Right renal cortex interstitium (tissue), 3 donors: ENCODE measurements around the gene GRM8. TPM values are rescaled to one million over a fixed set of nuclear protein-coding genes. Genes with fewer than 3 reads are reported as not detected.

Source experiments
- DNase-seq, 3 donors: peaks; one replicate each; pipeline ENCODE4 v3.0.0-alpha.2; 2013; ENCODE audit warnings: low read depth in 3 of 3, low spot score in 2 of 3
- polyA plus RNA-seq, 3 donors: library from polyadenylated mRNA; unstranded; fragments of 120-200 nt; gene quantifications; one replicate each; pipeline ENCODE4 v1.2.1, GENCODE V29; 2013; ENCODE audit not compliant: insufficient read length in 3 of 3

Gene GRM8
- polyA plus RNA-seq, result 10 to 100 TPM in 1 of 3 donors, 1 to 10 TPM in 2; 8.6 to 12.6 (median 8.8) TPM

- DNase-seq, result no peak
Measured at GRCh38 chr7:127252778-127253280, at the start of gene GRM8. GRM8 (minus strand) TSS chr7:127252941.

- no peak for DNase-seq
Measured at GRCh38 chr7:127290801-127291361, 38.1 kb upstream of the GRM8 start.

DNA sequence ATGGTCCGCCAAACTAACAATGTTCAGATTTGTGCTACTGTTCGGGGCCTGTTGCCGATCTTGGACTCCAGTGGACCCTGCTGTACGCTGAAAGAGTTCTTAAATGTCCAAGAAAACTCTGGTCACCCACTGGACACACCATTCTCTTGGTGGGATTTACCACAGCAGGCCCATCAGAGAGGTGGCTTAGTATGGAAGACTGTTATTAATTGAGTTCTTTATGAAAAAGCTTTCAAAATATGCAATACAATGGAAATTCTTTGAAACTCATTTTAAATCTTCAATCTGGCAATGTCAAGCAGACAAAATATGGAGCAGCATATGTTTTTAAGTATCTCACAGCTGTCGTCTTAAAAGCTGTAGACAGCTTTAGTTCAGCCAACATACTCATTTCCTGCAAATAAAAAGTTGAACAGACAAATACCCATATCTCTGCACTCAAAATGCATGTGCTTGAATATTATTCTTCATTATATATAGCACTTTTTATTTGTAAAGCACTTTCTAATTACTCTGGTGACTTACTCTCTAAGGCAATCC is 37.4 kb upstream of the GRM8 start:
- DNase-seq, result no peak

GRCh38 chr7:127287133-127287532 is 34.4 kb upstream of the GRM8 start:
- DNase-seq, result no peak

- no peak for DNase-seq
Measured at GRCh38 chr7:127270093-127270492, 17.4 kb upstream of the GRM8 start.

- DNase-seq, result no peak
Measured at GRCh38 chr7:127266047-127266446, 13.3 kb upstream of the GRM8 start.

- DNase-seq, result no peak
Measured at GRCh38 chr7:127264219-127264618, 11.5 kb upstream of the GRM8 start.

DNA sequence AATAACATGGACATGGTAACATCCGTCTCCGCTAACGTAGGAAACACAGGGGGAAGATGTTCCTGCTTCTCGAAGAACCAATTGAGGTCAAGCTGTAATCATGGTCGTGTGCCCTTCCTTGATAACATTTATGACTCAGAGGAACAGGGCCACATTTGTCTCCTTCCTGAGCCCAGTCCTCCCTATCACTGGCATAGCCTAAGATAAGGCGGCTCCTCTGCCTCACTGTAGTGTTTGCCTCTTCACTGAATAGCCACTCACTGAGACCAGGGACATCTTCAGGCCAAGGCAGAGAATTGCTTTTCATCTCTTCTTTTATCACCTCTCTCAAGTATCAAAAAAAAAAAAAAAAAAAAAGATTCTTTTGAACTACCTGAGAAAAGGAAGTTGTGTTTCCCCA is 5.4 kb upstream of the GRM8 start:
- no peak for DNase-seq

DNA sequence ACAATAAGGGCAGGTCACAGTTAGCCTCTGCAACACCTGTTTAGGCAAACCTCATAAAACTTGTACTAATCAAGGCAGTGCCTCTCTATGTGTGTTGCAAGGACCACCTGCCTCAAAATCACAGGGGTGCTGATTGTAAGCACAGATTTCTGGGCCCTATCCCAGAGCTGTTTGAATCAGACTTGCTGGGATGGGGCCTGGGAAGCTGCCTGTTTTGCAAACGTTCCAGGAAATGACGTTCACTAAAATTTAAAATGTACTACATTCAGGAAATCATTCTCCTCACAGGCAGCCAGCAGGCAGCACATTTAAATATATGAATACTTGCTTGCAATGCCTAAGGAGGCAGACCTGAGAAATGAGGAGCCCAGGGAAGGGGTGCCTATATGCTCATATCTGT is 4.3 kb upstream of the GRM8 start:
- no peak for DNase-seq

DNA sequence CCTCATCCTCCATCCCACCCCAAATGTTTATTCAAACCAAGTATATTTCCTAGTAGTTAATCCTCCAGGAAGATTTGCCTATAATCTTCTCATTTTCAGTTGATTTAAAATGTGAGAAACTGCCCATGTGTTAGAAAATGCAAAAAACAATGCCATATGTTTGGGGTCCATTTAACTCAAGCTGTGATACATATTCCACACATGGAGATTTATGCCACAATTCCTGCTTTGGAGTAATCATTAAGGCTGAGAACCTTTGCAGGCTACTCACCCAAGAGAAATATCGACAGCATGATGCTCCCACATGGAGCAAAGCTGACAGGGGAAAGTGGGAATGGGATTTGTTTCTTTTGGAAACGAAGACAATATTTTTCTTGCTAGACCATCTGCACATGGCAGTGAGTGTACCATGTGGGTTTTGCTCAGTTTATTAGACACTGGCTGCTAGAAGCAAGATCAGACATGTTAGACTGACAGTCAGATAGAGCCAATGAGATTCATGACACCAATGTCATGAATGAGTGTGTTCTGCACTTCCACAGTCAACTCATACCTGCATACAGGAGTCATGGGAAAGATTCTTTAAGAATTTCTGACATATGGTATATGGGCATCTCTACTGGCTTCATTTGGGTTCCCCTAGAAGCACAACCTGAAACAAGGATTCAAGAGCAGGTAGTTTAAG is 3.4 kb upstream of the GRM8 start:
- DNase-seq, result no peak

DNA sequence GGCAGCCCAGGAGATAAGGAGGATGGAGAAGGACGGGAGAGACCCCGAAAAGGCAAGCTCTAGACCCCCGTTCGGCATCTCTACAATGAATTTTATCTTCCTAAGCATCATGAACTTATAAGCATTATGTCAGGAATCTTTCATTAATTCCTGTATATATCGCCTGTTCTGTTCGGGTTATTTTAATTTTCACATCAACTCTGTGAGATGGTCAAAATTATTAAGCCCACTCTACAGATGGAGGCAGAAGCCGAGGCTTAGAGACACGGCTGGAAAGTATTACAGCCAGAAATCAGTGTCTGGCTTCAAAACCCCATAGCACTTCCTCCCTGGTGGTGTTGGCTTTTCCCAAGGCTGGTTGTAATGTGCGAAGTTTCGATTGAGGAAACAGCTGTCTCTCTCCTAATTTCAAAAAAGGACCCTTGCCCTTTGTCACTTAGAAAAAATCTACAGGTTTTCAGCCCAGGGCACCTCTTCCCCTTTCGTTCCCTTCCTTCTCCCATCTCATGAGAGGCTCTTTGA is 1.5 kb upstream of the GRM8 start:
- DNase-seq, result no peak

GRCh38 chr7:127253281-127254162 is 781 bp upstream of the GRM8 start:
- DNase-seq, result no peak

- no peak for DNase-seq
Measured at GRCh38 chr7:127252377-127252713, 396 bp downstream of the GRM8 start.

DNA sequence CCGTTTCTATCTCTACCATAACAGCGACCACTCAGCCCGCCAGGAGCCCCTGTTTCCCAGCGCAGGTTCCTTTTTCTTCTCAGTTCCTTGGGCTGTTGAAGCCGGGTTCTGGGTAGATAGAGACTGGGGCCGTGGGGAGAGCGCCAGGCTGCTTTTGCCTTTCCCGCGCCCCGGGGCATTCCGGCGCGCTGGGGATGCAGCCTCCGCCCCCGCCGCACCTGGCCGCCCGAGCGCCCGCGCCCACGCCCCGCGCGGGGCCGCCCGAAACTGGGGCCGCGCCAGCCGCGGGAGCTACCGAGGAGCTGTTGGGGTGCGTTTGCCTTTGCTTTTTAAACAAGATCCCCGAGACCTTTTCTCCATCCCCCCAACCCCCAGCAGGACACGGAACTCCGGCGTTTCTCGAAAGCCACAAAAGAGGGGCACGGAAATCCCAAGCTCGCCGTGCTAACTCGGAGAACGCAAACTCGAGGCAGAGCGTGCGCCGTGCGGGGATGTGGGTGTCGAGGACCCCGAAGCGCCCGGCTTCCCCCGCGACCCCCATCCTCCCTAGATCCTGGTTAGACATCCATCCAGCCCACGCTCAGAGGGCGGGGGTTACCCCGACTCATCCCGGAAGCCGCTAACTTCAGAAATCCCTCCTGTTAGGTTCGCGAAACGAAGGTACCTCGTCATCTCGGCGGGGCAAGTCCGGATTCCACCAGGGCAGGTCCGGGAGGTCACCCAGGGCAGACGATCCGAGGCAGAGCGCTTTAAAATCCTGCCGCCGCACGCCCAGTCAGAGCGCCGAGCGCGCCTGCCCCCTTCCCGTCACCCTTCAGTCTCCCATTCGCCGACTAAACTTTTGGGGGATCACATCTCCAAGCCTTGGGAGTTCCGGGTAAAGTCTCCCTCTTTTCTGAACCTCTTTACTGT is 1.0 kb downstream of the GRM8 start:
- no peak for DNase-seq

- DNase-seq, result no peak
Measured at GRCh38 chr7:127251036-127251464, 1.7 kb downstream of the GRM8 start.

DNA sequence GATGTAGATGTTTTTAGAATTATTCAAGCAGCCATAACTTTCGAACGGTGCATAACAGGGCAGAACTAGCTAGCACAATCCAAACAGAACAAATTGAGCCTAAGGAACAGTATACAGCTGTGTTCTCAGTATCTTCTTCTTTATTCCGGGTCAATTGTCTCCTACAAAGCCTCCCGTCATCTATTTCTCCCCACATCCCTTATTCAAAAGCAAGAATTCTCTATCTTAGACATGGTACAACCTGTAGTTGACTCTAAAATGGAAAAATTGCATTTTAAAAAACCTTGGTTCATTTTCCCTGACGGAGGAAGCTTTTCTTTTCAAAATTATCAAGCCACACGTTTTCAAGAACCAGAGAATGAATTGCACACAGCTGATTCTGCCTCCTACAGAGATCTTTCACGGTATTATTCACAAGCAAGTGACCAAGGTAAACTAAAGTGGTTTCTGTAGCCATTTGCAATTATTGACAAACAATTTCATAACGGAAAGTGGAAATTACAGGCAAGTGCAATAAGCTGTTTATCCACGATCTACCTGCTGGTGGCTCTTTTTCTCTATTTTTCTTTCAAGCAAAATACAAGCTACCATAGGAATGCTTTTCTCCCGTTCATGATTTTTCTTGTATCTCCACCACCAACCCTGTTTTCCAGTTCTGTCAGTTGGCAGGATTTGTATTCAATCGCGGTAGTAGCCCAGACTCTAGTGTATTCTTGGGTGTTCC is 2.3 kb downstream of the GRM8 start:
- no peak for DNase-seq

DNA sequence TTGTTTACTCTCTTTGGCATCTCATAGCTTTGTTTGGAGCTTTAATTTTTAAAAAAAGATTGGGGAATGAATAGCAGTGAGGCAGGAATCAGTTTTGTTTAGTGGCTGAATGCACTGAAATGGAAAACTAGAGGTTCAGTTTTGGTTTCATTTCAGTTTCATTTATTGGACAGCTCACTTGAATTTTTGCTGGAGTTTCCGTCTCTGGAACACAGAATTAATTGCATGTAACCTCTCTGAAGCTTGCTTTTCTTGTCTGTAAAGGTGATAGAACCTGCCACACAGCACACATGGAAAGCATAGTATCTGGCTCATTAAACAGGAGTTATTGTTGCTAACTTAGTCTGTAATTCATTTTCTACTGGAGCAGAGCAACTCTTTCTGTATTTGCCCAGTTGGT is 7.1 kb downstream of the GRM8 start:
- DNase-seq, result no peak

- no peak for DNase-seq
Measured at GRCh38 chr7:127245002-127245401, 7.7 kb downstream of the GRM8 start.

DNA sequence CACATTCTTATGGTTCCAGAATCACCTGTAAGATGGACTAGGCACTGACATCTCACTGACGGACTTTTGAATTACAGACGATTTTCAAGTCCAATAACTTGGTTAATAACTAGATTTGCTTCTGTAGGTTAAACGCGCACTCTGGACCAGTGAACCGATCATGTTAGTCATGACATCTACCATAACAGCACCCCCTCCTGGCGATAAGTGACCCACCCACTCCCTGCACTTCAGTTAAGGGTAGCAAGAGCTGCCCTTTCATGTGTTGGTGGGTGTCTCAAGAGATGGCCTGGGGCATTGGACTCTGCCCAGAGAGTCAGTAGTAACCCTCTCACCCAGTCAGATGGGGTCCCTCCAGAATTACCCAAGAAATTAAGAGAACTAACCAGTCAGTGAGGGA is 12.9 kb downstream of the GRM8 start:
- DNase-seq, result no peak
